ENCODE measurements around the gene FAH. TPM values are rescaled to one million over a fixed set of nuclear protein-coding genes. Genes with fewer than 3 reads are reported as not detected.

FAH gene
- total and polyA plus RNA-seq, 2 donors (not counting 3 experiments of a cell fraction or from before 2014, with no cell fraction given), result 18.2 to 18.7 TPM

DNA sequence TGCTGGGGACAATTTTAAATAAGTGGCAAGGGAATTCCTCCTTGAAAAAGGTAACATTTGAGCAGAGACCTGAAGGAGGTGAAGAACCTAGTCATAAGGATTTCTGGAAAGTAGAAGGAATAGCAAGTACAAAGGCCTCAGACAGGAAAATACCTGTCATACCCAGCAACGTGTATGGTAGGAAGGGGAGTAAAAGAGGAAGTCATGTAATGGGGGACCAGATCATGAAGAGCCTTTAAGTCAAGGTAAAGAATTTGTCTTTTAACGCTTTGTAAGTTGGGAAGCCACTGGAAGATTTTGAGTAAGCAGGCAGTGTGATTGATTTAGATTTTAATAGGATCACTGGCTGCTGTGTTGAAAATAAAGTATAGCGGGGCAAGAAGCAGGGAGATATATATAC, 43.4 kb upstream of the FAH start:
- no peak for FAIRE-seq
- H2AFZ ChIP-seq (ENCODE audit: low read depth, low read length), result no peak overlapping the region
- no peaks in the 10 kb centered on the region for H3K27me3 ChIP-seq (ENCODE audit: control insufficient read depth in 2 of 2, insufficient read depth in 2 of 2, low read length in 2 of 2)
- TF ChIP-seq GATA2 (IDR thresholded peaks at IDR 0.05; ENCODE audit: insufficient read depth, insufficient read length, low read depth, low read length) (no peak), EZH2 (IDR thresholded peaks at IDR 0.05; ENCODE audit: borderline replicate concordance, low read depth, low read length, severe bottlenecking) (no peak), POLR2A (IDR thresholded peaks at IDR 0.05; ENCODE audit: low read depth, low read length) (no peak), JUN (IDR thresholded peaks at IDR 0.05; ENCODE audit: borderline replicate concordance, insufficient read depth, insufficient read length, low read depth) (no peak), MYC (IDR thresholded peaks at IDR 0.05; ENCODE audit: low read depth, low read length) (no peak), FOS (IDR thresholded peaks at IDR 0.05; ENCODE audit: borderline replicate concordance, insufficient read depth, low read length) (no peak), POLR2AphosphoS5 (IDR thresholded peaks at IDR 0.05; ENCODE audit: insufficient read depth, low read depth, low read length) (no peak), MAX (IDR thresholded peaks at IDR 0.05; ENCODE audit: insufficient read depth, insufficient read length) (no peak)
- TF ChIP-seq, protein P1, sequence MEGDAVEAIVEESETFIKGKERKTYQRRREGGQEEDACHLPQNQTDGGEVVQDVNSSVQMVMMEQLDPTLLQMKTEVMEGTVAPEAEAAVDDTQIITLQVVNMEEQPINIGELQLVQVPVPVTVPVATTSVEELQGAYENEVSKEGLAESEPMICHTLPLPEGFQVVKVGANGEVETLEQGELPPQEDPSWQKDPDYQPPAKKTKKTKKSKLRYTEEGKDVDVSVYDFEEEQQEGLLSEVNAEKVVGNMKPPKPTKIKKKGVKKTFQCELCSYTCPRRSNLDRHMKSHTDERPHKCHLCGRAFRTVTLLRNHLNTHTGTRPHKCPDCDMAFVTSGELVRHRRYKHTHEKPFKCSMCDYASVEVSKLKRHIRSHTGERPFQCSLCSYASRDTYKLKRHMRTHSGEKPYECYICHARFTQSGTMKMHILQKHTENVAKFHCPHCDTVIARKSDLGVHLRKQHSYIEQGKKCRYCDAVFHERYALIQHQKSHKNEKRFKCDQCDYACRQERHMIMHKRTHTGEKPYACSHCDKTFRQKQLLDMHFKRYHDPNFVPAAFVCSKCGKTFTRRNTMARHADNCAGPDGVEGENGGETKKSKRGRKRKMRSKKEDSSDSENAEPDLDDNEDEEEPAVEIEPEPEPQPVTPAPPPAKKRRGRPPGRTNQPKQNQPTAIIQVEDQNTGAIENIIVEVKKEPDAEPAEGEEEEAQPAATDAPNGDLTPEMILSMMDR (IDR thresholded peaks at IDR 0.05; ENCODE audit: extremely low read depth in 1 of 2, insufficient read depth in 1 of 2, low read depth in 1 of 2, low read length in 2 of 2), result no peak
- no peak overlapping the region for H3K27ac ChIP-seq (ENCODE audit: insufficient read depth, low read depth, low read length)
- ChIA-PET CTCF (no interaction called here), POLR2A (no interaction called here)
- H3K9me3 ChIP-seq (replicated peaks; ENCODE audit: control insufficient read depth, insufficient read depth, low read length), result no peaks in the 10 kb centered on the region
- H3K4me3 ChIP-seq (replicated peaks in 1 of 3; ENCODE audit: insufficient read depth in 1 of 3, low read depth in 1 of 3, low read length in 3 of 3), result no peak overlapping the region
- peaks cover 2% of the 10 kb centered on the region for H3K9me1 ChIP-seq (replicated peaks; ENCODE audit: control insufficient read depth, extremely low read depth, insufficient read depth, low read length)
- DNase-seq (ENCODE audit: low read depth, low spot score), result no peak
- no peak overlapping the region for H3K9ac ChIP-seq (replicated peaks; ENCODE audit: extremely low read depth, insufficient read depth, low read length)
- peaks cover 49% of the 10 kb centered on the region for H3K79me2 ChIP-seq (ENCODE audit: control insufficient read depth, insufficient read depth, low read length)
- dilution Hi-C loops (cut with MboI; ENCODE audit: extremely low pct_ligation_motif_present, low sequenced_read_pairs) (no loop called here), intact Hi-C loops (cut with micrococcal nuclease) (no loop called here)
- no peak overlapping the region for H3K4me2 ChIP-seq (ENCODE audit: insufficient read depth, low read length)
- H4K20me1 ChIP-seq (replicated peaks; ENCODE audit: control insufficient read depth, extremely low read depth, insufficient read depth, low read length), result peaks cover 3% of the 10 kb centered on the region
- H3K4me1 ChIP-seq (ENCODE audit: control insufficient read depth, extremely low read depth, insufficient read depth, low read length), result peaks cover 17% of the 10 kb centered on the region
- BruUV-seq (replicated peaks), result no TSS peak
- no peaks in the 10 kb centered on the region for H3K36me3 ChIP-seq (ENCODE audit: control insufficient read depth in 2 of 2, extremely low read depth in 1 of 2, insufficient read depth in 2 of 2, low read length in 2 of 2)

All from endothelial cell of umbilical vein (primary cell).